NT2/D1 (cell line): ENCODE results near the gene DNAJB13.

ENCODE experiments used
- DNase-seq: peaks from one replicate; pipeline ENCODE4 v3.0.0-alpha.2; 2011; ENCODE audit warnings: low read depth, low spot score
- H3K27me3 ChIP-seq: 2 replicates; pipeline ENCODE4 v1.6.0; 2011; ENCODE audit warnings: mild to moderate bottlenecking; ENCODE audit not compliant: insufficient read length, insufficient read depth
- H3K36me3 ChIP-seq: 2 replicates; pipeline ENCODE4 v1.6.1; 2011; ENCODE audit warnings: mild to moderate bottlenecking, low read length, mixed read lengths; ENCODE audit not compliant: insufficient read depth, insufficient read length
- H3K4me1 ChIP-seq: 2 replicates; pipeline ENCODE4 v1.5.1; 2011; ENCODE audit not compliant: insufficient read depth, insufficient read length
- H3K4me3 ChIP-seq: 2 replicates; pipeline ENCODE4 v1.5.1; 2011; ENCODE audit warnings: low read depth; ENCODE audit not compliant: insufficient read length
- H3K9ac ChIP-seq: 2 replicates; pipeline ENCODE4 v1.6.0; 2011; ENCODE audit warnings: low read depth; ENCODE audit not compliant: insufficient read length
- H3K9me3 ChIP-seq: 2 replicates; pipeline ENCODE4 v1.5.1; 2011; ENCODE audit warnings: mild to moderate bottlenecking, low read length; ENCODE audit not compliant: insufficient read depth
- SUZ12 ChIP-seq: IDR thresholded peaks from 2 replicates; pipeline ENCODE4 v1.6.1; 2011; ENCODE audit not compliant: insufficient read length, insufficient read depth; ENCODE audit errors: extremely low read depth
- YY1 ChIP-seq: IDR thresholded peaks from 2 replicates; pipeline ENCODE4 v1.6.1; 2011; ENCODE audit not compliant: insufficient read length, insufficient read depth
- ZNF274 ChIP-seq: IDR thresholded peaks from 2 replicates; pipeline ENCODE4 v1.6.1; 2011; ENCODE audit warnings: mild to moderate bottlenecking, low read depth, low read length

Gene DNAJB13

GRCh38 chr11:73972620-73973449 lies 22.0 kb downstream of the DNAJB13 start:
- no peak overlapping the region for H3K4me3 ChIP-seq
- TF ChIP-seq ZNF274 (no peak), YY1 (no peak), SUZ12 (no peak)
- no peak overlapping the region for H3K9ac ChIP-seq
- H3K9me3 ChIP-seq: no peaks in the 10 kb centered on the region
- peaks cover 2% of the 10 kb centered on the region for H3K4me1 ChIP-seq
- H3K36me3 ChIP-seq: peaks cover 44% of the 10 kb centered on the region
- H3K27me3 ChIP-seq: no peaks in the 10 kb centered on the region
- DNase-seq: no peak

DNA sequence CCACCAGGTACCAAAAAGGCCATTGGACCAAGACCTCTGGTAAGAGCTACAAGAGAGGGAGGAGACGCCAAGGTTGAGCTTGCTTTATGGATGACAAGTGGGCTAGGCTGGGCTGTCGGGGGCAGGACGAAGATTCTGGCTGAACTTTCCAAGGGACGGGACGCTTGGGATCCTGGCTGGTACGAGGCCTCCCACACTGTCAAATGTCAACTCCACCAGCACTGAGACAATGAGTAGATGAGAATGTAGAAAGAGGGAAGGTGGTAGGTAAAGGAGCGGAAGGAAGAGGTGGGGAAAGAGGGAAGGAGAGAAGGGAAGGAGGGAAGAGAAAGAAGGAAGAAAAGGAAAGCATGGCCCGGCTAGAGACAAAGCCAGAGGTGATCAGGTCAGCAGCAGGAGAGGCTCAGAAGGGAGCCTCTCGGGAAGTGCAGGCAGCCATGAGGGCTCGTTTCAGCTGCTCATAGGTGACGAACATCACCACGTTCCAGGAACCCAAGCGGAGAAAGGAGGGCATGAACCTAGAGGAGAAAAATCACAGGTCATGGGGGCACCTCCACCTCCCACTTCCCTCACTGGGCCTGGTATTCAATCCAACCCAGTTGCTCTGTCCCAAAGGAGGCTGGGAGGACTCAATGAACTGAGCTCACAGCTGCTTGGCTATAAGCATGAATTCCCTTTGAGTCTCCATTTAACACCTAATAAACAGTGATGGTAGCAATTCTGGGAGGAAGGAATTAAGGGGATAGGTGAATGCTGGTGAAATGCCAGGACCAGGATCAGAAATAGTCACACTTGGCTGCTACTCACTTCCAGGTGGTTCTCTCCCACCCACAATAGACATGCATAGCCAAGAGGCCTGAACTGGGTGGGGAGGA lies 24.0 kb downstream of the DNAJB13 start:
- Histone ChIP-seq H3K4me3 (no peak overlapping the region), H3K9me3 (no peaks in the 10 kb centered on the region), H3K4me1 (peaks cover 2% of the 10 kb centered on the region), H3K27me3 (no peaks in the 10 kb centered on the region), H3K36me3 (peaks cover 63% of the 10 kb centered on the region), H3K9ac (no peak overlapping the region)
- no peak for DNase-seq
- no peak for TF ChIP-seq YY1
- TF ChIP-seq ZNF274: no peak
- no peak for TF ChIP-seq SUZ12

DNA sequence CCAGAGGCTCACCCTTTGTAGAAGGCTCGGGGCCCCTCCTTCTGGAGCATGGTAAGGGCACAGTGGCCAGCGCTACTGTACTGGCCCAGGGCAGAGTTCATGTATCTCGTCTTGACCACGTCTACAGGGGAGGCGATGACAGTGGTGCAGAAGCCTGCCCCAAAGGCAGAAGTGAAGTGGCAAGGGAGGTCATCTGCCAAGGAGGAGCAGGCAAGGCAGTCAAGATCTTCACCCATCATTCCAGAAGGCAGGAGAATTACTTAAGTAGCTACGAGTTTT lies 24.6 kb downstream of the DNAJB13 start:
- no peak for DNase-seq
- peaks cover 69% of the 10 kb centered on the region for H3K36me3 ChIP-seq
- H3K9ac ChIP-seq: no peak overlapping the region
- no peaks in the 10 kb centered on the region for H3K27me3 ChIP-seq
- H3K4me1 ChIP-seq: peaks cover 3% of the 10 kb centered on the region
- TF ChIP-seq YY1 (no peak), SUZ12 (no peak), ZNF274 (no peak)
- H3K4me3 ChIP-seq: no peak overlapping the region
- no peaks in the 10 kb centered on the region for H3K9me3 ChIP-seq

DNA sequence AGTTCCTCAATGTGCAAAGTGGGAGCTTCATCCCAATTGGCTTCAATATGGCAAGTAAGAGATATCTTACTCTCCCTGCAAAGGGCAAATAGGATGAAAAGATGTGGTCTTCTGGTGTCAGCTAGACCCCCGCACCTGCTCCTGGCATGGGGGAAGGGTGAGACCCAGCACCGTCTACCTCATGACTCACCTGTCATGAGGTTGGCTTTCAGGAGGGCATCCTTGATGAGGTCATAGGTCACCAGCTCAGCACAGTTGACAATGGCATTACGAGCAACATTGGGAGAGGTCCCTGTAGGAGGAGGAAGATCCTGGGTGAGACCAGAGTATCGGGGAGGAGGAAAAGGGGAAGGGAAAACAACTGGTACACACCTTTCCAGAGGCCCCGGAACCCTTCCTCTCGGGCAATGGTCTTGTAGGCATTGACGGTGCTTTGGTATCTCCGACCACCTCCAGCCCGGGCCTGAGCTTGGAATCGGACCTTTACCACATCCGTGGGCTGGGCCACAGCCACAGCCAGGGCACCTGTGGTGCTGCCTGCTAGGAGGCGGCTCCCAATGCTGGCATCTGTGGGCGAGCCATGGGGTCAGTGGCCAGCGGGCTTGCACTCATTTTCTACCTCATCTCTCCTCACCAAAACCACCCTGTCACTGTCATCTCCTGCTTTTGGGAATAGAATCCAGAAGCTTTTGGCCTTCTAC lies 25.8 kb downstream of the DNAJB13 start:
- Histone ChIP-seq H3K9me3 (no peaks in the 10 kb centered on the region), H3K27me3 (no peaks in the 10 kb centered on the region), H3K36me3 (peaks cover 80% of the 10 kb centered on the region), H3K4me1 (peaks cover 13% of the 10 kb centered on the region), H3K4me3 (no peak overlapping the region), H3K9ac (no peak overlapping the region)
- TF ChIP-seq YY1: no peak
- TF ChIP-seq SUZ12: no peak
- TF ChIP-seq ZNF274: no peak
- no peak for DNase-seq

- H3K4me1 ChIP-seq: peaks cover 14% of the 10 kb centered on the region
- no peaks in the 10 kb centered on the region for H3K27me3 ChIP-seq
- no peak for TF ChIP-seq YY1
- no peak for TF ChIP-seq SUZ12
- no peak for TF ChIP-seq ZNF274
- DNase-seq: no peak
- H3K9me3 ChIP-seq: no peaks in the 10 kb centered on the region
- H3K36me3 ChIP-seq: peaks cover 80% of the 10 kb centered on the region
- H3K4me3 ChIP-seq: no peak overlapping the region
- no peak overlapping the region for H3K9ac ChIP-seq
Observed at GRCh38 chr11:73977856-73978519, 27.2 kb downstream of the DNAJB13 start.

GRCh38 chr11:73978576-73979086 lies 27.8 kb downstream of the DNAJB13 start:
- Histone ChIP-seq H3K9ac (no peak overlapping the region), H3K4me1 (peaks cover 14% of the 10 kb centered on the region), H3K4me3 (no peak overlapping the region), H3K36me3 (peaks cover 76% of the 10 kb centered on the region), H3K9me3 (no peaks in the 10 kb centered on the region), H3K27me3 (no peaks in the 10 kb centered on the region)
- no peak for DNase-seq
- TF ChIP-seq ZNF274 (no peak), SUZ12 (no peak), YY1 (no peak)
